ENCODE results near the gene SORD.
A peak's percentile ranks its signal among the peaks of the same experiment; 100 is the strongest.
"Not testable (repeated sequence)": the region's sequence is repeated elsewhere in the genome, so short reads cannot be mapped to it uniquely, and the experiment has no call there.

Gene SORD

DNA sequence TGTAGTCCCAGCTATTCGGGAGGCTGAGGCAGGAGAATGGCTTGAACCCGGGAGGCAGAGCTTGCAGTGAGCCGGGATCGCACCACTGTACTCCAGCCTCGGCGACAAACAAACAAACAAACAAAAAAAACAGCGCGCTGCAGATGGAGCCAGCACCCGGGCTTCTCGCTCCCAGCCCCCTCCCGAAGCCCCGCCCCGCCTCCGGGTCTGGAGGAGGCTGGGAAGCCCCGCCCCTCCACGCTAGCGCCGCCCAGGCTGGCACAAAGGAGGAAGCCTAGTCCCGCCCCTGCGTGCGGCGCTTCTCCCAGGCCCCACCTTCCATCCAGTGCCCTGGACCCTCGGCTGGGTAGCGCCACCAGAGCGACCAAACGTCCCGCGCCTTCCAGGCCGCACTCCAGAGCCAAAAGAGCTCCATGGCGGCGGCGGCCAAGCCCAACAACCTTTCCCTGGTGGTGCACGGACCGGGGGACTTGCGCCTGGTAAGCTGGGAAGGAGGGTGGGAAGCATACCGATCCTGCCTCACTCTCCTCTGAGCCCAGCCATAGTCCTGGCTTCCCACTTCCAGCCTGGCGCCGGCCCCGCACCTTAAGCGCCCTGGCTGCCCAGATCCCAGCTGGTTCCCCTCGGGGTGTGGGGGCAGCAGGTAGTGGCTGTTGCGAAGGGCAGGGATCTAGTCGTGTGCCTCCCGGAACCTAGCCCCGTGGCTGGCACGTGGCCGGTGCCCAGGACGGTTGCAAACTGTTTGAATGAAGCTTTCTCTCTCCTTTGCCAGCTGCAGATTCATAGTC, at the start of gene SORD:
TSS of gene SORD (plus strand) at position 325 of the 788 bp plus-strand sequence. CDS start at position 414, 89 bp downstream.
- DNase-seq, result peak; percentile 89

DNA sequence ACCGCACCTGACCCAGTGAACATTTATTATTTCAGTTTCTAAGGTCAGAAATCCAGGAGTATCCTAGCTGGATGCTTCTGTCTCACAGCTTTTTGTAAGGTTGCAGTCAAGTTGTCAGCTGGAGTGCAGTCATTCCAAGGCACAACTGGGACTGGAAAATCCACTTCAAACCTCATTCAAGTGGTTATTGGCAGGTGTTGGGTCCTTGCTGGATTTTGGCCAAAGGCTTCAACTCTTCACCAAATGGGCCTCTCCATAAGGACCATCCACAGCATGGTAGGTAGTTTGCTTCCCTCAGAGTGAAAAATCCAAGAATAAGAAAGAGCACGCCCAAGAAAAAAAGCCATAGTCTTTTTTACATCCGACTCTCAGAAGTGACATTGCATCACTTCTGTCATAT, 46.8 kb upstream of the SORD start:
- not testable (repeated sequence) for DNase-seq

DNA sequence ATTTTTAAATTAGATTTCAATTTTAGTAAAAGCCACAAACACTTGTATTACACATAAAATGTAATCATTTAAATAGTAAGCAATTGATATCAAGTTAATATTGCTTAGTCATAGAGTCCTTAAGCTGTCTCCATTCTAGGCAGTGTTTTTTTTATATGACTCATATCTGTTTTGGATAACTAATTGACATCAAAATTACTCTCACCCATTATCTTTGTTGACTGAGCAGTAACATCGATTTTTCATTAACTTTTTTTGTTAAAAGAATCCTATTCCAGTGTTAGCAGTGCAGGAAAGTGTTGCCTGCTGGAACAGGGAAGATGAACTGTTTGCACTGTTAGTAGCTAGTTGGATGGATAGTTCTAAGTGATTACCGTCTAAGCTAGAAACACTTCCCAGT, 45.2 kb upstream of the SORD start:
- not testable (repeated sequence) for DNase-seq

DNA sequence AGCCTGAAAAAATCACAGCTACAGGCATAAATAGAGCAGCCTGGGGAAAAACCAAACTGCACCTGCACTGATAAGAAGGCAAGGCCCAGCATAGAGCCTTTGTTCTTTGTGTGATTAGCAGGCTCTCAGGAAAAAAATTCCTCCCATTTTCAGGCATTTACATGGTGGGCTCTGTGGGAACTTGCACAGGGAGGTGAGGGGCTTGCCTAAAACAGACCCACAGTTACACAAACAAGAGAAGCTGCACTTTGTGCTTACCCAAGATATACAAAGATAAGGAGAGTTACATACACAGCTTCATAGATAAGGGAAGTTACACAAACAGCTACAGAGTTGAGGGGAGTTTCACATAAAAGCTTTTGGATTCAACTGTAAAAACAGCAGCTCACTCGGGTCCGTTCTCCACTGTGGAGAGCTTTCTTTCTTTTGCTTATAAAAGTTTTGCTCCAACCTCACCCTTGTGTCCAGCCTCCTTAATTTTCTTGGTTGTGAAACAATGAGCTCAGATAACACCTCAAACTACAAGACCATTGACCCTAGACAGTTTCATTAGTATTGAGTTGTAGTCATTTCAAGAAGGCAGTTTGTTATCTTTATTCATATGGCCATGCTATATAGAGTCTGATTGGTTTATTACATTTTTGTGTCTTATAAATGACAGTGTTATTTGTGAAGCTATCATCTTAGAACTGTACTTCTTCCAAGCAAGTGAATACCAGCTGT, 43.2 kb upstream of the SORD start:
- DNase-seq, result not testable (repeated sequence)

DNA sequence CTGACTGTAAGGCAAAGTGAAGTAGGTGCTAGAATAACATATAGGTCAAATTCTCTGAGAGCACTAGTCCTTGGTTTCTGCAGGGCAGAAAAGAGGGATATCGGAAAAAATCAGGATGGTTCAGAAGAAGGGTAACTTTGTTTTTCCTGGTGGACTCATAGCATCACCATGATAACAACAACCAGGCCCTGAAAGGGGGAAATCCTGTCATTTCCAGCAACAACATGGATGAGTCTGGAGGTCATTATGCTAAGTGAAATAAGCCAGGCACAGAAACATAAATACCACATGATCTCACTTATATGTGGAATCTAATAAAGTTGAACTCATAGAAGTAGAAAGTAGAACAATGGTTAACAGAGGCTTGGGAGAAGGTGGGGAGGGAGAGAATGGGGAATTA, 38.9 kb upstream of the SORD start:
- DNase-seq, result not testable (repeated sequence)

DNA sequence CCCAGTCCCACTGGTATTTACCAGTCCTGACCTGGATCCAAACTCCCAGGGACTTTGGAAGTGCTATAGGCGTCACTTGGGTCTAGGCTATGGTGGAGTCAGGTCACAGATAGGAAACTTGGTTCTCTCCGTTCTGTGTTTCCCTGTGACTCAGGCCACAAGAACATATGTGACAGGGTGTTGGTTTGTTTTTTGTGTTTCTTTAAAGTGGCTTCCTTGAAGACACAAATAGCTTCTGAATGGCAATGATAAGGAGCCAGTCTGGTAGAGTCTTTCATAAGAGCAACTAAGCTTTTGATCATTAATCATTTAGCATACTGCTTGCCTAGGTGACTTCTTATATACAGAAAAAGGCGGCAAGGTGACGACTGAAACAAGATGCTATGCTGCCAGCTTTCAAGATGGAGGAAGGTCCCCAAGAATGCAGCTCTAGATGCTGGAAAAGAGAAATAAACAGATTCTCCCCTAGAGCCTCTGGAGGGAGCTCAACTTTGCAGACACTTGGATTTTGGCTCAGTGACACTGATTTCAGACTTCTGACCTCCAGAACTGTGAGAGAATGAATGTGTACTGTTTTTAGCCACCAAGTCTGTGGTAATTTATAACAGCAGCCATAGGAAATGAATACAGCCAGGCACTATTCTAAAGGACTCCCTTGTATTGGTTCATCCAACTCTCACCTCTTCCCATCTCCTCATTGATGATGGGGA, 36.5 kb upstream of the SORD start:
- not testable (repeated sequence) for DNase-seq

DNA sequence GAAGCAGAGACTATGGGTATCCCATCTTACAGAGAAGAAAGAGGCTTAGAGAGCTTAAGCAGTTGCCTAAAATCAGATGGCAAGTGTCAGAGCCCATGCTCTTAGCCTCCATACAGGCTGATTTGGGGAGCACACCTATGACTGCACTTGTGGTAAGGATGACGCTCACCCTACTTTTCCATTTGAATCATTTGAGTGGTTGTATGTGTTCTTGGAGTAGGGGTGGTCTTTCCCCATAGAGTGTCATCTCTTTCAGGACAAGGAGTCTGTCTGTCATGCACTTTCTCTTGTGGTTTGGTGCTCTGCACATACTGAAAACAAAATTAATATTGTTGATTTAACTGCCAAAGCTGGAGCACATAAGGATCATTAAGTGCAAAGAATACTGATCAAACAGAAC, 35.3 kb upstream of the SORD start:
- DNase-seq, result not testable (repeated sequence)

DNA sequence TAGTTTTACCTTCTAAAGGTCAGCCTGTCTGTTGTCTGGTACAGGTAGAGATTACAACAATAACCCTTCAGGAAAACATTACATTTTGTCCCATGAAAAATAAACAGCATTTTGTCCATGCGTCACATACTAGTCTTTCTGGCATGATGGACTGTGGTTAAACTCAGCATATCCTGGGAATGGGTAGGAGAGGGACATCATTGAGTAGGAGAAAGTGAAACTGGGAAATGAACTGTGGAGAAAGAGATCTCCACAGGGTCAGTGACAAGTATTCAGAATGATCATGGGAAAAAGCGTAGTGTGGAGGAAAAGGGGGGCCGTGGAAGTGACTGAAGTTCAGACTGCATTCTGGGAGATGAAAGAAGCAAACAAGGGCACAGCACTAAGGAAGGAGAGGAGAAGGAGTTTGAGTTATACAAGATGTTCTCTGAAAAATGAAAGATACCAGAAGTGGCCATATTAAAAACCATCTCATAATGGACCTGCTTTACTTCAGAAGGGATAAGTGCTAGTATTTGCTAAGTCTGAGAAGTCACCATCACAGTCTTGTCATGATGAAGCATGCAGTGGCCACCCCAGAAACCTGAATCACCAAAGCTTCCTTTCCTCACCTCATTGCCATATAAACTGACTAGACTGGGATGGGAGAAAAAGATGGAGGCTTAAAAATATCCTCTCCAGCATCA, 34.7 kb upstream of the SORD start:
- not testable (repeated sequence) for DNase-seq

DNA sequence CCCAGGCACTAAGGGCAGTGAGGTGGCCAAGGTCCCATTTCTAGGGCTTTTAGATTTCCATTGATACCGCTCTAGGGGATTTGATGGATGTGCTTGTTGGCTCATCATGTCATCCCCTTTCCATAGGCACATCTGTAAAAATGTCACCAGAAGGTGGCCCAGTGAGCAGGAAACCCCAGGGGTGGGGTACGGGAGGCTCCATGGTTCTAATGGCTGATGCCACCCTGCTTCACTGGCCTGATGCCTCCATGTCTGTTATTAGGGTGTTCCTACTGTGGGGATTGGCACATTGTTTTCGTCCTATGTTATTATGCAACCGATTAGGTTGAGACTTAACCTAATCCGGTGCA, 34.1 kb upstream of the SORD start:
- DNase-seq, result not testable (repeated sequence)

DNA sequence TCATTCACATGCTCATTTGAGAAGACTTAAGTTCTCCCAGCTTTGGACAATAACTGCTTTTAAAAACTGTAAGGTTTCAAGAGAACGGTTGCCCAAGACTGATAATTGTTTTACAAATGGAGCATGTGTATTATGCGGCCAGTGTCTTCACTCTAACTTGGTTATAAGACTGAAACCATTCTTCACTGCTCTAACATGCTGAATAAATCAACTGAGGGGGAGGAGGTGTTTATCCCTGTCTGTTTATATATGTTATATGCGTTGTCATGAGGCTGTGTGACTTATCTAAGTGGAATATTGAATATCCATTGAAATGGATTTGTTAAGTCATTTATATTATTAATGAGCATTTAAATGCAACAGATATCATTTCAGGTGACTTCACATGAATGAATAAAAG, 25.4 kb upstream of the SORD start:
- DNase-seq, result not testable (repeated sequence)

DNA sequence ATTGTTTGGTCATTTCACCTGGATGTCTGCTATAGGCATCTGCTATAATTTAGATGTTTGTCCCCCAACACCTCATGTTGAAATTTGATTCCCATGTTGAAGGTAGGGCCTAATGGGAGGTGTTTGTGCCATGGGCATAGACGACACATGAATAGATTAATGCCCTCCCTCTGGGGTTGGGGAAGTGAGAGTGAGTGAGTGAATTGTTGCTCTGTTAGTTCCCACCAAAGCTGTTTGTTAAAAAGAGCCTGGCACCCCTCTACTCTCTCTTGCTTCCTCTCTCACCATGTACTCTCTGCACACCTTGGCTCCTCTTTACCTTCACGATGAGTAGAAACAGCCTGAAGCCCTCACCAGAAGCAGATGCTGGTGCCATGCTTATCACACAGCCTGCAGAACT, 23.9 kb upstream of the SORD start:
- DNase-seq, result no peak

DNA sequence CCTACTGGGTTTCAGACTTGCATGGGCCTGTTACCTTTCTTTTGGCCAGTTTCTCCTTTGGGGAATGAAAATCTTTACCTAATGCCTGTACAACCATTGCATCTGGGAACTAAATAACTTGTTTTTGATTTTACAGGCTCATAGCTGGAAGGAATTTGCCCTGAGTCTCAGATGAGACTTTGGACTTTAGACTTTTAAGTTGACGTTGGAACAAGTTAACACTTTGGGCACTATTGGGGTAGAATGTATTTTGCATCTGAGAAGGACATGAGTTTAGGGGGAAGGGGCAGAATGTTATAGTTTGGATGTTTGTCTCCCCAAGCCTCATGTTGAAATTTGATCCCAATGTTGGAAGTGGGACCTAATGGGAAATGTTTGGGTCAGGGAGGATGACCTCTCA, 21.8 kb upstream of the SORD start:
- not testable (repeated sequence) for DNase-seq

DNA sequence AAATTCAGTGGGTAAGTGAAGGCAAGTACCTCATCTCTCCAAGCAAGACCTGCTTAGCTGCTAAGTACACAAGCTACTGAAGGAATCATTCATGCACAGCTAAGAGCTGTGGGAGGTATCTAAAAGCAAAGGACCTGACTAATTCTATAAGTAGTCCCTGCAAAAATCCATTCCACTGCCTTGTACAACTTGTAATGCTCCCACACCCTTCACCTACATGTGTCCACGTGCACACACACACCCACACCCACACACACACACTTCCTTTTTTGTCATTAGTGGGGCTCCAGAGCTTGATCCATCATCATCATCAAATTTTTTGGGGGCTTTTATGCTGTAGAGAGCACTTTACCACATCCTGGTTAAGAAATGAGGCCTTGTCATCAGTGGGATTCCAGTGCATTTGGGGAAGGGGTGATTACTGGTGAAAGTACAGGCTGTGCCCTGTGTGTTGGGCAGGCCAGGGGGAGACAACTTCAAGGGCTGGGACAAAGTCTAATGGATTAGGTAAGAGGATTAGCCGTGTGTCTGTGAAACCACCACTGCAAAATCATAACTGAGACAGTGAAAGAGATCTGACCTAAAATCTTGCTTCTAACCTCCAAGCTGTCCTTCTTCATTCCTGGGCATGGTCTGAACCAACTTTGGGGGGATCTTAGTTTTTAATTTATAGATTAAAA, 19.1 kb upstream of the SORD start:
- DNase-seq, result not testable (repeated sequence)

DNA sequence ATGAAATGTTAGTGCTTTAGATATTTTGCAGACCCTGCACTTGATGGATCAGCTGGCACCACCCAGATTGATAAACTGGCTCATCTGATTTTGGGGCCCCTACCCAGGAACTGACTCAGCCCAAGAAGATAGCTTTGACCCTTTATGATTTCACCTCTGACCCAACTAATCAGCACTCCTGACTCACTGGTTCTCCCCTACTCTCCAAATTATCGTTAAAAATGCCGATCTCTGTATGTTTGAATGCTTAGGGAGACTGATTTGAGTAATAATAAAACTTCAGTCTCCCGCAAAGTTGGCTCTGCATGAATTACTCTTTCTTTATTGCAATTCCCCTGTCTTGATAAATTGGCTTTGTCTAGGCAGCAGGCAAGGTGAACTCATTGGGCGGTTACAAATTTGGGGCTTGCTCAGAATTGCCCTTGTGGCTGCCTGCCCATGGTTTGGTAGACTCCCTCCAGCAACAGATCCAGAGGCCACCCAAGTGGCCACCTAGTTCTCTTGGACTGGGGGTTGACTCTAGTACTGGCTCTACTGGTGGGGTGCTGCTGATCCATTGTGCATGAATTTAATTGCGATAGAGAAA, 18.3 kb upstream of the SORD start:
- not testable (repeated sequence) for DNase-seq

DNA sequence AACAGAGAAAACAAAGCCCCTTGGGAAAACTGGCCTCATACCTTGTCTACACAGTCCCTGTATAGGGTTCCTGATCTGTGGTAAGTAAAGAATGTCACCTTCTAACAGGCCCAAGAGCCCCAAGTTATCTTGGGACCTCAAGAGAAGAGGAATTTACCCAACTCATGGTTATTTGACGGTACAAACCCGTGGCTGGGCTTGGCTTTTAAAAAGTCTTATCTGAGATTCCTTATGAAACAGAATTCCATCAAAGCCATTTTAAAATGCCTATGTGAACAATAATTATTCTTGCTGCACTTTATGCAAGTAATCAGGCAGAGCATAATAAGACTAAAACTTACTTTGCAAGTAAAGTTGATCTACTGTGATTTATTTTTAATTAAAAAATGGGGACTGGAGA, 13.9 kb upstream of the SORD start:
- DNase-seq, result no peak

DNA sequence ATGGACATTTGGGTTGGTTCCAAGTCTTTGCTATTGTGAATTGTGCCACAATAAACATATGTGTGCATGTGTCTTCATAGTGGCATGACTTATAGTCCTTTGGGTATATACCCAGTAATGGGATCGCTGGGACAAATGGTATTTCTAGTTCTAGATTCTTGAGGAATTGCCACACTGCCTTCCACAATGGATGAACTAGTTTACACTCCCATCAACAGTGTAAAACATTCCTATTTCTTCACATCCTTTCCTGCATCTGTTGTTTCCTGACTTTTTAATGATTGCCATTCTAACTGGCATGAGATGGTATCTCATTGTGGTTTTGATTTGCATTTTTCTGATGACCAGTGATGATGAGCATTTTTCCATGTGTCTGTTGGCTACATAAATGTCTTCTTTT, 7.9 kb upstream of the SORD start:
- DNase-seq, result not testable (repeated sequence)

DNA sequence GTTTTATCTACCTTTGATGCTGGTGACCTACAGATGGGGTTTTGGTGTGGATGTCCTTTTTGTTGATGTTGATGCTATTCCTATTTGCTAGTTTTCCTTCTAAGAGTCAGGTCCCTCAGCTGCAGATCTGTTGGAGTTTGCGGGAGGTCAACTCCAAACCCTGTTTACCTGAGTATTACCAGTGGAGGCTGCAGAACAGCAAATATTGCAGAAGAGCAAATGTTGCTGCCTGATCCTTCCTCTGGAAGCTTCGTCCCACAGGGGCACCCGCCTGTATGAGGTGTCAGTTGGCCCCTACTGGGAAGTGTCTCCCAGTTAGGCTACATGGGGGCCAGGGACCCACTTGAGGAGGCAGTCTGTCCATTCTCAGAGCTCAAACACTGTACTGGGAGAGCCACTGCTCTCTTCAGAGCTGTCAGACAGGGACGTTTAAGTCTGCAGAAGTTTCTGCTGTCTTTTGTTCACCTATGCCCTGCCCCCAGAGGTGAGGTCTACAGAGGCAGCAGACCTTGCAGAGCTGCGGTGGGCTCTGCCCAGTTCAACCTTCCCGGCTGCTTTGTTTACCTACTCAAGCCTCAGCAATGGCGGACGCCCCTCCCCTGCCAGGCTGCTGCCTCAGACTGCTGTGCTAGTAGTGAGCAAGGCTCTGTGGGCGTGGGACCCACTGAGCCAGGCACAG, 2.6 kb upstream of the SORD start:
- DNase-seq, result not testable (repeated sequence)

DNA sequence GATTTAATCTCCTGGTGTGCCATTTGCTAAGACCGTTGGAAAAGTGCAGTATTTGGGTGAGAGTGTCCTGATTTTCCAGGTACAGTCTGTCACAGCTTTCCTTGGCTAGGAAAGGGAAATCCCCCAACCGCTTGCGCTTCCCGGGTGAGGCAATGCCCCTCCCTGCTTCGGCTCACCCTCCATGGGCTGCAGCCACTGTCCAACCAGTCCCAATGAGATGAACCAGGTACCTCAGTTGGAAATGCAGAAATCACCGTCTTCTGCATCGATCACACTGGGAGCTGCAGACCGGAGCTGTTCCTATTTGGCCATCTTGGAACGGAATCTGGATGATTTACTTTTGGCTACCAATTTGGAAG, 2.1 kb upstream of the SORD start:
- not testable (repeated sequence) for DNase-seq

DNA sequence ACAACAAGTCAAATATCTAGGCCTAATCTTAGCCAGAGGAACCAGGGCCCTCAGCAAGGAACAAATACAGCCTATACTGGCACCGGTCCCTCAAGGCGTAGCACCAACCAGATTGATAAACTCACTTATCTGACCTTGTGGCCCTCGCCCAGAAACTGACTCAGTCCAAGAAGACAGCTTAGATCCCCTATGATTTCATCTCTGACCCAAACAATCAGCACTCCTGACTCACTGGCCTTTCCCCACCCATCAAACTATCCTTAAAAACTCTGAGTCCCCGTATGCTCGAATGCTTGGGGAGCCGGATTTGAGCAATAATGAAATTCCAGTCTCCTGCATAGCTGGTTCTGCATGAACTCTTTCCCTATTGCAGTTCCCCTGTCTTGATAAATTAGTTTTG, 1.6 kb upstream of the SORD start:
- no peak for DNase-seq

DNA sequence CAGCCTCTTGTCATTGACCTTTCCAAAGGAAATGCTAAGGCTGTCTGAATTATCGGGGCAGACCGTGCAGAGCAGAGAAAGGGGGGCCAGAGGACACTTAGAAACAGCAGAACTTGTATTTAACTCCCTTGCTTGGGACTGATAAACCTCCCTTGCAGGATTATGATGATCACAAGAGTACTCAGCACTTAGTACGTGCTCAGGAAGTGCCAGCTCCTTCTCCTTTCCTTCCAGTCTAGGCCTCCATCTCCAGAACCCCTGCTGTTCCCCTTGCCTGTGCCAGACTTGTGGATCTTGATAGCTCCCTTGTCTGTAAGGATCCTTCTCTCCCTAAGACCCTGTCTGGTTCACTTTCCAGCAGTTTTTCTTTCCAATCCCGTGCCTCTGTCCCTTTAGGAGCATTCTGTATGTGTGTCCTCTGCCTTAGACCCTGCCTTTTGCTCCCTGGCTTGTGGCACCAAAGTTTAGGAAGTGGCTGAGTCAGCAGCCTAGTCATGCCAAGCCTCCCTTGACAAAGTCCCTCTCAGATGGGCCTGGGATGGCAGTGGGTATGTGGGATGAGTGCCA, 747 bp downstream of the SORD start:
- DNase-seq, result no peak

DNA sequence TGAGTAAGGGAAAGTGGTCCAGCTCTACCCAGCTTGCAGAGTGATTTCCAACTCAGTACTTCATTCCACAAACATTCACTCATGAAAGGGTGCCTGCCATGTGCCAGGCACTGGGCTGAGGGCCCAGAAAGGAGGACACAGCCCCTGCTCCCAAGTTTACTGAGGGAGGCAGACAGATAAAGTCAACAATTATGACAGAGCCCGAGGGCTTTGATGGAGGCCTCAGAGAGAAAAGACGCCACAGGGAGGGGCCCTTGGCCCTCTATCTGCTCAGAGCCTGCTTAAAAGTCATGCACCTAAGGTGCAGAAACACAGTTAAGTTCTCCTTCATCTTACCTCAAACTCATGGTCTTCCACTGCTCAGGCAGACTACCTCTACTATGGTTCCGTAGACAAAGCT, 1.7 kb downstream of the SORD start:
- DNase-seq, result not testable (repeated sequence)
